OCI-LY7 (cell line): ENCODE measurements around the gene RTL3. TPM values are rescaled to one million over a fixed set of nuclear protein-coding genes. Genes with fewer than 3 reads are reported as not detected.
"Not testable (repeated sequence)": the region's sequence is repeated elsewhere in the genome, so short reads cannot be mapped to it uniquely, and the experiment has no call there.

Experiments
- BruUV-seq: library from RNA; stranded (reverse); fragments of 400-500 nt; replicated peaks from 2 replicates; lab custom pipeline; 2021; lab: Mats Ljungman, UMichigan
- CTCF ChIA-PET: fragments of 300-600 bp; sonication (Branson Sonifier 250); formaldehyde crosslinking; loops from one replicate; lab custom pipeline; 2022; ENCODE audit warnings: antibody characterized with exemption; ENCODE audit not compliant: unreplicated experiment; lab: Charles Lee
- POLR2A ChIA-PET: fragments of 300-600 bp; sonication (Branson Sonifier 250); formaldehyde crosslinking; loops from one replicate; lab custom pipeline; 2022; ENCODE audit warnings: antibody characterized with exemption; lab: Charles Lee
- DNase-seq: peaks from one replicate; pipeline ENCODE4 v3.0.0-alpha.2; 2015; ENCODE audit warnings: low spot score
- H2AFZ ChIP-seq: fragments of 200-600 bp; sonication (generic), shearing (Covaris generic); 2 replicates; pipeline ENCODE4 v1.6.1; 2014; ENCODE audit warnings: mild to moderate bottlenecking, antibody characterized with exemption, low read length, moderate library complexity
- H3K27ac ChIP-seq: fragments of 200-600 bp; sonication (generic); 2 replicates; pipeline ENCODE4 v1.5.1; 2014; ENCODE audit warnings: mixed run types, low read depth, mild to moderate bottlenecking, moderate library complexity, low read length, inconsistent platforms; ENCODE audit not compliant: poor library complexity, severe bottlenecking
- H3K36me3 ChIP-seq: fragments of 200-600 bp; sonication (generic); 2 replicates; pipeline ENCODE4 v1.6.1; 2014; ENCODE audit warnings: mild to moderate bottlenecking, antibody characterized with exemption, low read length, moderate library complexity, mixed read lengths; ENCODE audit not compliant: insufficient read depth
- H3K4me1 ChIP-seq: fragments of 200-600 bp; sonication (generic); 2 replicates; pipeline ENCODE4 v1.5.1; 2014; ENCODE audit warnings: mild to moderate bottlenecking, low read length; ENCODE audit not compliant: insufficient read depth, poor library complexity, severe bottlenecking
- H3K4me2 ChIP-seq: fragments of 200-600 bp; sonication (generic); 2 replicates; pipeline ENCODE4 v1.6.1; 2014; ENCODE audit warnings: mild to moderate bottlenecking, low read length
- H3K4me3 ChIP-seq: fragments of 200-600 bp; sonication (generic); 2 replicates; pipeline ENCODE4 v1.5.1; 2014; ENCODE audit warnings: mild to moderate bottlenecking, low read depth, low read length; ENCODE audit not compliant: poor library complexity, severe bottlenecking
- H3K79me2 ChIP-seq: fragments of 200-600 bp; sonication (generic); 2 replicates; pipeline ENCODE4 v1.6.1; 2016; ENCODE audit warnings: low read depth, mild to moderate bottlenecking, low read length, moderate library complexity, mixed read lengths; ENCODE audit not compliant: insufficient read depth
- H3K9me2 ChIP-seq: fragments of 200-600 bp; sonication (generic); 2 replicates; pipeline ENCODE4 v1.6.1; 2016; ENCODE audit warnings: mild to moderate bottlenecking, low read length, mixed read lengths; ENCODE audit not compliant: insufficient read depth
- H3K9me3 ChIP-seq: fragments of 200-600 bp; sonication (generic); 2 replicates; pipeline ENCODE4 v1.6.1; 2014; ENCODE audit warnings: mild to moderate bottlenecking, mixed run types, low read length, mixed read lengths
- H4K20me1 ChIP-seq: fragments of 200-600 bp; sonication (generic); 2 replicates; pipeline ENCODE4 v1.6.1; 2014; ENCODE audit warnings: mild to moderate bottlenecking, antibody characterized with exemption, low read length, moderate library complexity, mixed read lengths; ENCODE audit not compliant: insufficient read depth
- CTCF ChIP-seq: fragments of 200-600 bp; sonication (generic); conservative IDR thresholded peaks from 2 replicates; pipeline ENCODE4 v1.5.1; 2014; ENCODE audit warnings: mild to moderate bottlenecking, antibody characterized with exemption, low read length, moderate library complexity, mixed read lengths
- EZH2phosphoT487 ChIP-seq: fragments of 200-600 bp; sonication (generic); IDR thresholded peaks from 2 replicates; pipeline ENCODE4 v1.6.1; 2018; ENCODE audit warnings: low read depth, borderline replicate concordance, mild to moderate bottlenecking, mixed run types, antibody characterized with exemption, low read length, moderate library complexity, mixed read lengths
- intact Hi-C: fragments of 100-400 bp; cut with micrococcal nuclease; formaldehyde crosslinking; loops from one replicate; pipeline ENCODE4 v1.10.0; 2022; ENCODE audit not compliant: unreplicated experiment
- total RNA-seq, 2 experiments: library from RNA; depleted of rRNA in 1 of 2; stranded (reverse); fragments of >200 nt in 1 of 2; shearing (Covaris generic) in 1 of 2; gene quantifications; 2 replicates each; pipeline ENCODE4 v1.2.3, GENCODE V29; 2014 to 2022

The RTL3 gene
- total RNA-seq, 2 experiments from 2014 or later = not detected

GRCh38 chrX:78650906-78651437 is 8.2 kb downstream of the RTL3 start:
- BruUV-seq = no TSS peak
- H3K27ac ChIP-seq = no peak overlapping the region
- H3K36me3 ChIP-seq = no peaks in the 10 kb centered on the region
- H2AFZ ChIP-seq = no peak overlapping the region
- H3K4me2 ChIP-seq = no peak overlapping the region
- H3K79me2 ChIP-seq = no peaks in the 10 kb centered on the region
- POLR2A ChIA-PET = interaction anchor here (0.7 kb wide), 1 partner anchor 64 kb away, joined by 3 read pairs; no protein-coding TSS in a partner anchor
- intact Hi-C loops = no loop called here
- no peaks in the 10 kb centered on the region for H3K4me1 ChIP-seq
- H3K9me2 ChIP-seq = no peaks in the 10 kb centered on the region
- TF ChIP-seq CTCF (no peak), EZH2phosphoT487 (no peak)
- no peaks in the 10 kb centered on the region for H4K20me1 ChIP-seq
- H3K9me3 ChIP-seq = no peaks in the 10 kb centered on the region
- no peak overlapping the region for H3K4me3 ChIP-seq
- CTCF ChIA-PET = no interaction called here
- no peak for DNase-seq

- ChIA-PET POLR2A (no interaction called here), CTCF (no interaction called here)
- H2AFZ ChIP-seq = no peak overlapping the region
- no peaks in the 10 kb centered on the region for H4K20me1 ChIP-seq
- no peaks in the 10 kb centered on the region for H3K36me3 ChIP-seq
- no peaks in the 10 kb centered on the region for H3K4me1 ChIP-seq
- H3K4me2 ChIP-seq = no peak overlapping the region
- no peak for TF ChIP-seq EZH2phosphoT487
- TF ChIP-seq CTCF = no peak
- H3K79me2 ChIP-seq = no peaks in the 10 kb centered on the region
- H3K4me3 ChIP-seq = no peak overlapping the region
- H3K9me3 ChIP-seq = no peaks in the 10 kb centered on the region
- BruUV-seq = no TSS peak
- H3K9me2 ChIP-seq = no peaks in the 10 kb centered on the region
- no peak for DNase-seq
- H3K27ac ChIP-seq = no peak overlapping the region
- intact Hi-C loops = no loop called here
Observed at GRCh38 chrX:78643874-78644273, 15.3 kb downstream of the RTL3 start.

- no peaks in the 10 kb centered on the region for H3K9me2 ChIP-seq
- BruUV-seq = no TSS peak
- ChIA-PET CTCF (no interaction called here), POLR2A (no interaction called here)
- H3K36me3 ChIP-seq = no peaks in the 10 kb centered on the region
- no peaks in the 10 kb centered on the region for H4K20me1 ChIP-seq
- H2AFZ ChIP-seq = no peak overlapping the region
- H3K4me2 ChIP-seq = no peak overlapping the region
- no peak overlapping the region for H3K4me3 ChIP-seq
- no peak overlapping the region for H3K27ac ChIP-seq
- no peaks in the 10 kb centered on the region for H3K4me1 ChIP-seq
- DNase-seq = no peak
- intact Hi-C loops = no loop called here
- TF ChIP-seq CTCF = no peak
- no peak for TF ChIP-seq EZH2phosphoT487
- no peaks in the 10 kb centered on the region for H3K9me3 ChIP-seq
- H3K79me2 ChIP-seq = no peaks in the 10 kb centered on the region
Observed at GRCh38 chrX:78643096-78643495, 16.0 kb downstream of the RTL3 start.

- H3K4me2 ChIP-seq, H3K27ac ChIP-seq, H3K4me3 ChIP-seq, BruUV-seq, H3K36me3 ChIP-seq, H3K9me2 ChIP-seq, H4K20me1 ChIP-seq, POLR2A ChIA-PET, CTCF ChIA-PET, H3K9me3 ChIP-seq, H2AFZ ChIP-seq, H3K79me2 ChIP-seq, intact Hi-C loops, H3K4me1 ChIP-seq, DNase-seq: not testable (repeated sequence)
Observed at GRCh38 chrX:78636096-78636495, 23.0 kb downstream of the RTL3 start.
